ENCODE measurements around the gene MARCO.

Gene MARCO

GRCh38 chr2:119012345-119013301, 70.6 kb downstream of the MARCO start:
- Histone ChIP-seq H3K79me2 (ENCODE audit: insufficient read depth, low read length) (no peaks in the 10 kb centered on the region), H3K36me3 (ENCODE audit: insufficient read depth, low read length) (no peaks in the 10 kb centered on the region), H2AFZ (ENCODE audit: low read depth, low read length) (no peak overlapping the region), H3K4me3 (ENCODE audit: low read depth in 1 of 2, low read length in 2 of 2) (no peak overlapping the region), H3K9me3 (ENCODE audit: insufficient read depth, low read length, severe bottlenecking) (no peaks in the 10 kb centered on the region), H3K27ac (ENCODE audit: low read length) (no peak overlapping the region), H3K9ac (ENCODE audit: low read depth, low read length) (no peak overlapping the region), H3K4me1 (ENCODE audit: insufficient read depth, low read length) (no peaks in the 10 kb centered on the region), H3K4me2 (ENCODE audit: insufficient read depth, low read length) (no peak overlapping the region), H4K20me1 (ENCODE audit: insufficient read depth, low read length) (no peaks in the 10 kb centered on the region), H3K27me3 (ENCODE audit: insufficient read depth, low read length, poor library complexity) (no peaks in the 10 kb centered on the region)
- ATAC-seq (ENCODE audit: insufficient read depth, low read depth), result no peak
- TF ChIP-seq CTCF (IDR thresholded peaks at IDR 0.05; ENCODE audit: borderline replicate concordance, extremely low read depth, low read length, poor library complexity, severe bottlenecking), result no peak
- no peak for TF ChIP-seq EZH2 (IDR thresholded peaks at IDR 0.05; ENCODE audit: borderline replicate concordance, low read depth, low read length, severe bottlenecking)
- no peak for DNase-seq

- Histone ChIP-seq H4K20me1 (ENCODE audit: insufficient read depth, low read length) (no peaks in the 10 kb centered on the region), H3K27me3 (ENCODE audit: insufficient read depth, low read length, poor library complexity) (no peaks in the 10 kb centered on the region), H3K9ac (ENCODE audit: low read depth, low read length) (no peak overlapping the region), H3K4me2 (ENCODE audit: insufficient read depth, low read length) (no peak overlapping the region), H3K4me1 (ENCODE audit: insufficient read depth, low read length) (no peaks in the 10 kb centered on the region), H2AFZ (ENCODE audit: low read depth, low read length) (no peak overlapping the region), H3K9me3 (ENCODE audit: insufficient read depth, low read length, severe bottlenecking) (no peaks in the 10 kb centered on the region), H3K4me3 (ENCODE audit: low read depth in 1 of 2, low read length in 2 of 2) (no peak overlapping the region), H3K27ac (ENCODE audit: low read length) (no peak overlapping the region), H3K79me2 (ENCODE audit: insufficient read depth, low read length) (no peaks in the 10 kb centered on the region), H3K36me3 (ENCODE audit: insufficient read depth, low read length) (no peaks in the 10 kb centered on the region)
- DNase-seq (no peak), ATAC-seq (ENCODE audit: insufficient read depth, low read depth) (no peak)
- no peak for TF ChIP-seq EZH2 (IDR thresholded peaks at IDR 0.05; ENCODE audit: borderline replicate concordance, low read depth, low read length, severe bottlenecking)
- no peak for TF ChIP-seq CTCF (IDR thresholded peaks at IDR 0.05; ENCODE audit: borderline replicate concordance, extremely low read depth, low read length, poor library complexity, severe bottlenecking)
Observed at GRCh38 chr2:119013671-119014070, 71.7 kb downstream of the MARCO start.

- Histone ChIP-seq H3K27ac (ENCODE audit: low read length) (no peak overlapping the region), H3K9me3 (ENCODE audit: insufficient read depth, low read length, severe bottlenecking) (no peaks in the 10 kb centered on the region), H4K20me1 (ENCODE audit: insufficient read depth, low read length) (no peaks in the 10 kb centered on the region), H3K9ac (ENCODE audit: low read depth, low read length) (no peak overlapping the region), H2AFZ (ENCODE audit: low read depth, low read length) (no peak overlapping the region), H3K4me3 (ENCODE audit: low read depth in 1 of 2, low read length in 2 of 2) (no peak overlapping the region), H3K79me2 (ENCODE audit: insufficient read depth, low read length) (no peaks in the 10 kb centered on the region), H3K4me1 (ENCODE audit: insufficient read depth, low read length) (no peaks in the 10 kb centered on the region), H3K4me2 (ENCODE audit: insufficient read depth, low read length) (no peak overlapping the region), H3K27me3 (ENCODE audit: insufficient read depth, low read length, poor library complexity) (no peaks in the 10 kb centered on the region), H3K36me3 (ENCODE audit: insufficient read depth, low read length) (no peaks in the 10 kb centered on the region)
- ATAC-seq (ENCODE audit: insufficient read depth, low read depth), result no peak
- DNase-seq, result no peak
- TF ChIP-seq CTCF (IDR thresholded peaks at IDR 0.05; ENCODE audit: borderline replicate concordance, extremely low read depth, low read length, poor library complexity, severe bottlenecking) (no peak), EZH2 (IDR thresholded peaks at IDR 0.05; ENCODE audit: borderline replicate concordance, low read depth, low read length, severe bottlenecking) (no peak)
Observed at GRCh38 chr2:119015845-119016244, 73.9 kb downstream of the MARCO start.
